Spinal cord (tissue), 10 donors: ENCODE results near the gene VPS9D1. TPM values are rescaled to one million over a fixed set of nuclear protein-coding genes. Genes with fewer than 3 reads are reported as not detected.
"Not testable (repeated sequence)": the region's sequence is repeated elsewhere in the genome, so short reads cannot be mapped to it uniquely, and the experiment has no call there.

Experiments
- DNase-seq, 6 donors: peaks; one replicate each; pipeline versions ENCODE4 v3.0.0 to v3.0.0-alpha.2; 2013 to 2015; ENCODE audit warnings: low spot score in 6 of 6, low read depth in 4 of 6
- H3K27ac ChIP-seq: one replicate; pipeline ENCODE4 v1.5.1; 2013; ENCODE audit warnings: low read depth, low read length, control low read depth
- H3K27me3 ChIP-seq: one replicate; pipeline ENCODE4 v1.6.1; 2013; ENCODE audit warnings: low read length; ENCODE audit not compliant: control insufficient read depth, insufficient read depth
- H3K36me3 ChIP-seq: one replicate; pipeline ENCODE4 v1.6.1; 2013; ENCODE audit warnings: low read length; ENCODE audit not compliant: control insufficient read depth, insufficient read depth
- H3K4me1 ChIP-seq: one replicate; pipeline ENCODE4 v1.6.1; 2013; ENCODE audit warnings: low read length; ENCODE audit not compliant: control insufficient read depth, insufficient read depth
- H3K4me3 ChIP-seq: one replicate; pipeline ENCODE4 v1.5.1; 2013; ENCODE audit warnings: low read depth, low read length, control low read depth
- H3K9me3 ChIP-seq: one replicate; pipeline ENCODE4 v1.6.1; 2013; ENCODE audit warnings: low read length; ENCODE audit not compliant: control insufficient read depth, insufficient read depth
- WGBS: methylation state at CpG from one replicate; pipeline ENCODE4 v1.1.5; 2013; ENCODE audit warnings: missing lambda C conversion rate; ENCODE audit not compliant: insufficient coverage; 5-methylcytosine and 5-hydroxymethylcytosine counted together
- polyA plus RNA-seq, 2 donors: library from polyadenylated mRNA; unstranded; fragments of 120-200 nt; gene quantifications; one replicate each; pipeline ENCODE4 v1.2.1, GENCODE V29; 2013; ENCODE audit not compliant: insufficient read length in 2 of 2
- total RNA-seq, 2 donors: library from RNA; depleted of rRNA in 1 of 2; stranded (reverse); fragments of 120-200 nt in 1 of 2; fragments of >200 nt in 1 of 2; gene quantifications; one replicate each; pipeline versions ENCODE4 v1.2.3 to v1.2.4, GENCODE V29; 2013 to 2014
- donor health status: healthy.

Gene VPS9D1
- total and polyA plus RNA-seq, 4 donors: 9.4 to 49.7 (median 26.5) TPM

DNA sequence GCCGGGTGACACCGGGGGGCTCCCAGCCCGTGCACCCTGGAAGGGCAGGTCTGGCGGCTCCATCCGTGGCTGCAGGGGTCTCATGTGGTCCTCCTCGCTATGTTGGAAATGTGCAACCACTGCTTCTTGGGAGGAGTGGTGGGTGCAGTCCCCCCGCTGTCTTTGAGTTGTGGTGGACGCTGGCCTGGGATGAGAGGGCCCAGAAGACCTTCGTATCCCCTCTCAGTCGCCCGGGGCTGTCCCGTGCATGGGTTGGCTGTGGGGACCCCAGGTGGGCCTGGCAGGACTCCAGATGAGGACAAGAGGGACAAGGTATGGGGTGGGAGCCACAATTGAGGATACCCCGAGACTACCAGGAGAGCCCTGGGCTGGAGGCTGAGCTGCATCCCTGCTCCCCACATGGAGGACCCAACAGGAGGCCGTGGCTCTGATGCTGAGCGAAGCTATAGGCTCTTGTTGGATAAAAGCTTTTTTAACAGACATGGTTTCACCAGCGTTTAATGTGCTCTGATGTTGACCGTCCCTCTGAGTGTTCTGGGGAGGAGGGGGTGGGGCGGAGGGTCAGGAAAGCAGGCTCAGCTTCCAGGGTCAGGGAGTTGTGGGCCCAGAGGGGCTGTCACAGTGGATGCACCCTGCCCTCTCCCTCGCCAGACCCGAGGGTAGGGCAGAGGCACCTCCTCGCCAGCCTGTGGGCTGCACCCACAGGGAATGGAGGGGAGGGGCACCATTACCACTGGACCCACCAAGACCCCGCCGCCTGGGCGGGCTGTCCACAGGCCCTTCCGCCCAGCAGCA is 24.6 kb downstream of the VPS9D1 start:
- Histone ChIP-seq H3K9me3 (no peaks in the 10 kb centered on the region), H3K4me1 (peaks cover 29% of the 10 kb centered on the region), H3K36me3 (peaks cover 76% of the 10 kb centered on the region), H3K27ac (no peak overlapping the region), H3K4me3 (no peak overlapping the region), H3K27me3 (no peaks in the 10 kb centered on the region)
- DNase-seq: no peak
- WGBS: 84% methylated on average over 19 of the region's 25 CpGs

DNA sequence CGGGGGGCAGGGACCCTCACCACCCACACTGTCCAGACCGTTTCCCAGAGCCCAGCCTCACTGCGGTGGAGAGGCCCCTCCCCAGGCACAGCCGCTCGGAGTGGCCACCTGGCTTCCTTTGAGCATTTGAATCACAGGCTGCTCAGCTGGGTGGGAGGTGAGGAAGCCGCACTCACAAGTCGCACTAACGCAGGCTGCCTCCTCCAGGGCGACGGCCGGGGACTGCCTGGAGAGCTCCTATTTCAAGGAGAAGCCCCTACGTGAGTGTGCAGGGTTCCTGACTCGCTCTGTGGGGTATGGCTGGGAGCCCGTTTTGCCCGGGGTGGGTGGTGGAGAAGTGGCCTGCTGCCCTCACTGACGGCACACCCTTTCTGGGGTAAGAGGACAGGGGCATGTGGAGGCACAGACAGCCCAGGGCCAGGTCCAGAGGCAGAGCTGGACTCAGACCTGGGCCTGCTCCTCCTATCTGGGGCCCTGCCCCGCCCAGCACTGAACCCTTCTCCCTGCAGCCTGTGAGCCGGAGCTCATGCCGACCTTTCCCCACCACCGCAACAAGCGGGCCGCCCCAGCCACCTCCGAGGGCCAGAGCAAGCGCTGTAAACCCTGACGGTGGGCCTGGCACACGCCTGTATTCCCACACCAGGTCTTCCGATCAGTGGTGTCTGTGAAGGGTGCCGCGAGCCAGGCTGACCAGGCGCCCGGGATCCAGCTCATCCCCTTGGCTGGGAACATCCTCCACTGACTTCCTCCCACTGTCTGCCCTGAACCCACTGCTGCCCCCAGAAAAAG is 25.4 kb downstream of the VPS9D1 start:
- Histone ChIP-seq H3K27me3 (no peaks in the 10 kb centered on the region), H3K36me3 (peaks cover 83% of the 10 kb centered on the region), H3K4me3 (no peak overlapping the region), H3K9me3 (no peaks in the 10 kb centered on the region), H3K4me1 (peaks cover 22% of the 10 kb centered on the region), H3K27ac (no peak overlapping the region)
- 86% methylated on average over 31 of the region's 31 CpGs for WGBS
- no peak for DNase-seq

DNA sequence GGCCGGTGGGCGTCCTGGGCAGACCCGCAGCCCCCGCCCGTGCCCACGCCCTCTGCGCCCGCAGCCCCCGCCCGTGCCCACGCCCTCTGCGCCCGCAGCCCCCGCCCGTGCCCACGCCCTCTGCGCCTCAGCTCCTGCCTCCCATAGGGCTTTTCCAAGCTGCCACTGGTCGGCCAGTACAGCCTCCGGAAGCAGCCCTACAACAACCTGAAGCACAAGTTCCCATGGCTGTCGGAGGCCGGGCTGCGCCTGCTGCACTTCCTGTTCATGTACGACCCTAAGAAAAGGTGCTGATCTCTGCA is 26.0 kb downstream of the VPS9D1 start:
- not testable (repeated sequence) for H3K4me3 ChIP-seq, H3K27ac ChIP-seq, DNase-seq, H3K27me3 ChIP-seq, H3K9me3 ChIP-seq
- Histone ChIP-seq H3K4me1 (peaks cover 17% of the 10 kb centered on the region), H3K36me3 (peaks cover 87% of the 10 kb centered on the region)
- WGBS: 92% methylated on average over 23 of the region's 23 CpGs

DNA sequence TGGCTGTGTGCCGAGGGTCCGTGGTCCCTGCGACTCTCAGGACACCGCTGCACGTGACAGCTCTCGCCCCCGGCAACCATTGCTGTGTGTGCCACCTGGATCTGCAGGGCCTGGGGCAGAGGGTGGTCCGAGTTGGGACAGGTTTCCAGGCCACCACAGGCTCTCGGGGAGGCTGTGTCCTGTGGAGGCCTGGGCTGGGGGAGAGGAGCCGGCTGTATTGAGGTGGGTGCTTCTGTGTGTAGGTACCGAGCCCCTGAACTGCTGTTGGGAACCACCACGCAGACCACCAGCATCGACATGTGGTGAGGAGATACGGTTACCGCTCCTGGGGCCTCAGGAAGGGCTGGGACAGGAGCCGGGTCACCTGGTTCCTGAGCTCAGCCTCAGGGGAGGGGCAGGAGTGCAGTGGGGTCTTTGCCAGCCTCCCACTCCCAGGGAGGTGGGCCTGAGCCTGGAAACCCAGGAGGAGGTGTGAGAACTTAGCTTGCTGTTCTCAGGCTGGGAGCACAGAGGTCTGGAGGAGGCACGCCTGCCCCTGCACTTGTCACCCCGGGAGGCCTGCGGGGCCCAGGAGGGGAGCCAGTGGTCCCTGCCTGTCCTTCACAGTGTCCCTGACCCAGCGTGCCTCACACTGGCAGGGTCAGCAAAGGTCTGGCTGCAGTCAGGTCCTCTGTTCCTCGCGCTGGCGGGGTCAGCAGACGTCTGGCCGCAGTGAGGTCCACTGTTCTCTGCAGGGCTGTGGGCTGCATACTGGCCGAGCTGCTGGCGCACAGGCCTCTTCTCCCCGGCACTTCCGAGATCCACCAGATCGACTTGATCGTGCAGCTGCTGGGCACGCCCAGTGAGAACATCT is 26.5 kb downstream of the VPS9D1 start:
- no peak overlapping the region for H3K27ac ChIP-seq
- DNase-seq: no peak
- H3K27me3 ChIP-seq: no peaks in the 10 kb centered on the region
- H3K4me3 ChIP-seq: no peak overlapping the region
- peaks cover 14% of the 10 kb centered on the region for H3K4me1 ChIP-seq
- H3K36me3 ChIP-seq: peaks cover 90% of the 10 kb centered on the region
- no peaks in the 10 kb centered on the region for H3K9me3 ChIP-seq
- 89% methylated on average over 26 of the region's 32 CpGs for WGBS

DNA sequence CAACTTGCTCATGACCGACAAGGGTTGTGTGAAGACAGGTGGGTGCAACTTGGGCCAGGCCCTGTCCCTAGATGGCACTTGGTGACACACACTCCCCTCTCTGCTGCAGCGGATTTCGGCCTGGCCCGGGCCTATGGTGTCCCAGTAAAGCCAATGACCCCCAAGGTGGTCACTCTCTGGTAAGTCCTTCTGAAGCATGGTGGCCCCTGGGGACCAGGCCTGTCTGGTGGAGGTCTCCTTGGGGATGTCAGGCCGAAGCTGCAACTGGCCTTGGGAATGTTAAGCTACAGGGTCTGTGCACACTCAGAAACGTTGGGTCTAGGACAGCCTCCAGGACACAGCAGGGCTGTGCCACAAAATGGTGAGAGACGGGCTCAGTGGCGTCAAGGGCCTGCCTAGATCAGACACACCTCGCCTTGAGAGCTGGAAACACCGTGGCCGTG is 27.4 kb downstream of the VPS9D1 start:
- Histone ChIP-seq H3K4me3 (no peak overlapping the region), H3K27ac (no peak overlapping the region), H3K4me1 (peaks cover 14% of the 10 kb centered on the region), H3K27me3 (no peaks in the 10 kb centered on the region), H3K36me3 (peaks cover 94% of the 10 kb centered on the region), H3K9me3 (no peaks in the 10 kb centered on the region)
- no peak for DNase-seq
- WGBS: 96% methylated on average over 11 of the region's 11 CpGs

DNA sequence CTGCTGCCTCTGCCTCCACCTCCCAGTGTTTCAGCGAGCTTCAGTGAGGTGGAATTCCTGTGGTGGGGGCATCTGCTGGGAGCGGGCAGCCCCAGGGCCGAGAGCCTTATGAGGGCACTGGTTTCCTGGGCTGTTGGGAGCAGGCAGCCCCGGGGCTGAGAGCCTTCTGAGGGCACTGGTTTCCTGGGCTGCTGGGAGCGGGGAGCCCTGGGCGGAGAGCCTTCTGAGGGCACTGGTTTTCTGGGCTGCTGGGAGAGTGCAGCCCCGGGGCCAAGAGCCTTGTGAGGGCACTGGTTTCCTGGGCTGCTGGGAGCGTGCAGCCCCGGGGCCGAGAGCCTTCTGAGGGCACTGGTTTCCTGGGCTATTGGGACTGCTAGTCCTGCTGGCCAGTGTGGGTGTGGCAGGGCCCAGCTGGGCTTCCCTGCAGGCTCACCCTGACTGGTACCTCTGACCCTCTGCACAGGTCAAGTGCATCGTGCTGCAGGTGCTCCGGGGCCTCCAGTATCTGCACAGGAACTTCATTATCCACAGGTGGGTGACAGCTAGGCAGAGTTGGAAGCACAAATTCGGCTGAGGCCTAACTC is 28.6 kb downstream of the VPS9D1 start:
- no peak for DNase-seq
- peaks cover 15% of the 10 kb centered on the region for H3K4me1 ChIP-seq
- no peaks in the 10 kb centered on the region for H3K9me3 ChIP-seq
- no peak overlapping the region for H3K4me3 ChIP-seq
- H3K27ac ChIP-seq: no peak overlapping the region
- WGBS: 97% methylated on average over 13 of the region's 13 CpGs
- peaks cover 81% of the 10 kb centered on the region for H3K36me3 ChIP-seq
- no peaks in the 10 kb centered on the region for H3K27me3 ChIP-seq

DNA sequence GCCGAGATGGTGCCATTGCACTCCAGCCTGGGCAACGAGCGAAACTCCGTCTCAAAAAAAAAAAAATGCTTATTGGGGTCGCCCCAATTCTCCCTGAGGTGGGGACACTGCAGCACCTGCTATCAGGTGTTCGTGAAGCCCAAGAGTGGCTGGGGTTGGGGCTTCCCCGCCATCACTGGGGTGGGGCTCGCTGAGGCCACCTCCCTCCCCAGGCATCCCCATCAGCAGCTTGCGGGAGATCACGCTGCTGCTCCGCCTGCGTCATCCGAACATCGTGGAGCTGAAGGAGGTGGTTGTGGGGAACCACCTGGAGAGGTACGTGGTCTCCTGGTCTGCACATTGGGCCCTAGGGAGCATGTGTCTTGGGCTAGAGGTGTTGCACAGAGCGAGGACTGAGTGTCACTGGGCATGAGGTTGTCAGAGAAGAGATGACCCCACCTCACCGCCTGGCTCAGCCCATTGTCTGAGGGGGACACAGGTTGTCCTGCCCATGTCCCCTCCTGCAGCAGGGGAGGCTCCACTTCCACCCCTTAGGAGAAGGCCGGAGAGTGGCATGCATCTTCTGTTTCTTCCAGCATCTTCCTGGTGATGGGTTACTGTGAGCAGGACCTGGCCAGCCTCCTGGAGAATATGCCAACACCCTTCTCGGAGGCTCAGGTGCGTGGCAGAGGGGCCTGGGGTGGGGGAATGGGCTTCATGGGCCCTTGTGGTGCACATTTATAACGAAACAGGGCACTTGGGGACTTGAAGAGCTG is 29.3 kb downstream of the VPS9D1 start:
- H3K4me3 ChIP-seq: no peak overlapping the region
- no peak overlapping the region for H3K27ac ChIP-seq
- peaks cover 11% of the 10 kb centered on the region for H3K4me1 ChIP-seq
- WGBS: 96% methylated on average over 20 of the region's 21 CpGs
- H3K27me3 ChIP-seq: no peaks in the 10 kb centered on the region
- H3K9me3 ChIP-seq: no peaks in the 10 kb centered on the region
- peaks cover 75% of the 10 kb centered on the region for H3K36me3 ChIP-seq
- no peak for DNase-seq

DNA sequence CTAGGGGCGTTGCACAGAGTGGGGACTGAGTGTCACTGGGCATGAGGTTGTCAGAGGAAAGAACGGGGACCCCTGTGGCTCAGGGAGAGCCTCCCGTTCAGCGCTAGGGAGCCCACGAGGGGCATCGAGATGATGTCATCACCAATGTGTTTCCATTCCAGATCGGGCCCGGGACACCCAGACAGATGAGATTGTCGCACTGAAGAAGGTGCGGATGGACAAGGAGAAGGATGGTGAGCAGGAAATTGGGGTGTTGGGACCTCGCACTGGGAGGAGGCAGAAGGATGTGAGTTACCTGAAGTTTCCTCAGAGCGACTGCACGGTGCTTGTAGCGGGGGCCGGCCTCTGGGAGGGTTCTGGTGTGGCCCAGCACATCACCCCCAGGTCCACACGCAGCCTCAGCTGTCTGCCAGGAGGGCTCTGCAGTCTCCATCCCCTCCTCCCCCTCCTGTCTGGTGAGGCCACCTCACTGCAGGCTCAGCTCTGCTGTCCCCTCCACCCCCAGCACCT is 30.3 kb downstream of the VPS9D1 start:
- Histone ChIP-seq H3K4me1 (peaks cover 17% of the 10 kb centered on the region), H3K9me3 (no peaks in the 10 kb centered on the region), H3K36me3 (peaks cover 65% of the 10 kb centered on the region), H3K4me3 (no peak overlapping the region), H3K27ac (no peak overlapping the region), H3K27me3 (no peaks in the 10 kb centered on the region)
- WGBS: 94% methylated on average over 16 of the region's 16 CpGs
- no peak for DNase-seq
